HepG2 (cell line): ENCODE data around the gene TMED5. TPM values are rescaled to one million over a fixed set of nuclear protein-coding genes. Genes with fewer than 3 reads are reported as not detected.
A peak's percentile ranks its signal among the peaks of the same experiment; 100 is the strongest.

Experiments used
- ATF7 ChIP-seq, 2 experiments: fragments of 450-650 bp in 1 of 2; sonication (generic) in 1 of 2; formaldehyde crosslinking in 1 of 2; IDR thresholded peaks; 2 replicates each; pipeline versions ENCODE4 v1.4.0 to v1.6.1; 2016 to 2020; ENCODE audit warnings: antibody characterized with exemption in 1 of 2, mild to moderate bottlenecking in 1 of 2, missing genetic modification reagents in 1 of 2
- GPBP1L1 ChIP-seq: sonication (generic); formaldehyde crosslinking; IDR thresholded peaks from 2 replicates; pipeline ENCODE4 v1.5.0; 2020; ENCODE audit warnings: mild to moderate bottlenecking, missing genetic modification reagents
- IKZF4 ChIP-seq: sonication (generic); formaldehyde crosslinking; IDR thresholded peaks from 2 replicates; pipeline ENCODE4 v1.5.1; 2020; ENCODE audit warnings: borderline replicate concordance, mild to moderate bottlenecking, low read depth, missing genetic modification reagents; ENCODE audit errors: not compliant biosample characterization
- KDM4B ChIP-seq: sonication (generic); formaldehyde crosslinking; IDR thresholded peaks from 2 replicates; pipeline ENCODE4 v1.4.0; 2020; ENCODE audit warnings: missing genetic modification reagents
- KLF11 ChIP-seq: IDR thresholded peaks from 2 replicates; pipeline ENCODE4 v1.6.1; 2016; ENCODE audit warnings: missing compliant biosample characterization
- KLF9 ChIP-seq: IDR thresholded peaks from 2 replicates; pipeline ENCODE4 v1.6.1; 2016; ENCODE audit warnings: low read depth
- MAFG ChIP-seq: sonication (generic); formaldehyde crosslinking; IDR thresholded peaks from 2 replicates; pipeline ENCODE4 v1.5.1; 2020; ENCODE audit warnings: mild to moderate bottlenecking, missing genetic modification reagents
- MATR3 ChIP-seq: sonication (generic); formaldehyde crosslinking; IDR thresholded peaks from 2 replicates; pipeline ENCODE4 v1.4.0; 2020; ENCODE audit warnings: missing genetic modification reagents
- MTA3 ChIP-seq: sonication (generic); formaldehyde crosslinking; IDR thresholded peaks from 2 replicates; pipeline ENCODE4 v1.4.0; 2020; ENCODE audit warnings: missing genetic modification reagents
- NFE2L2 ChIP-seq: fragments of 150-350 bp; IDR thresholded peaks from 2 replicates; pipeline ENCODE4 v1.6.1; 2014; ENCODE audit warnings: low read length
- RFXANK ChIP-seq: IDR thresholded peaks from 2 replicates; pipeline ENCODE4 v1.6.1; 2016
- SKI ChIP-seq: fragments of 450-650 bp; IDR thresholded peaks from one replicate; pipeline ENCODE4 v1.6.1; 2018; ENCODE audit warnings: mild to moderate bottlenecking; ENCODE audit not compliant: partially characterized antibody
- SMAD3 ChIP-seq: sonication (generic); formaldehyde crosslinking; IDR thresholded peaks from 2 replicates; pipeline ENCODE4 v1.4.0; 2020; ENCODE audit warnings: missing genetic modification reagents
- TCF7L2 ChIP-seq: IDR thresholded peaks from 2 replicates; pipeline ENCODE4 v1.6.1; 2011; ENCODE audit warnings: mild to moderate bottlenecking, low read depth, low read length, moderate library complexity
- ZC3H13 ChIP-seq: sonication (generic); formaldehyde crosslinking; IDR thresholded peaks from 2 replicates; pipeline ENCODE4 v1.8.1; 2023; ENCODE audit warnings: mild to moderate bottlenecking, missing genetic modification reagents, moderate library complexity
- ZNF292 ChIP-seq: sonication (generic); formaldehyde crosslinking; IDR thresholded peaks from 2 replicates; pipeline ENCODE4 v1.8.1; 2022; ENCODE audit warnings: mild to moderate bottlenecking, low read depth, missing genetic modification reagents, borderline replicate concordance
- ZNF333 ChIP-seq: sonication (generic); formaldehyde crosslinking; IDR thresholded peaks from 2 replicates; pipeline ENCODE4 v1.4.0; 2020; ENCODE audit warnings: mild to moderate bottlenecking, missing genetic modification reagents, borderline replicate concordance
- ZNF354B ChIP-seq: sonication (generic); formaldehyde crosslinking; IDR thresholded peaks from 2 replicates; pipeline ENCODE4 v1.8.0; 2022; ENCODE audit warnings: mild to moderate bottlenecking, missing genetic modification reagents
- ZNF501 ChIP-seq: sonication (generic); formaldehyde crosslinking; IDR thresholded peaks from 2 replicates; pipeline ENCODE4 v1.5.1; 2020; ENCODE audit warnings: mild to moderate bottlenecking, moderate library complexity, missing genetic modification reagents
- ZNF770 ChIP-seq: sonication (generic); formaldehyde crosslinking; IDR thresholded peaks from 2 replicates; pipeline ENCODE4 v1.5.0; 2020; ENCODE audit warnings: mild to moderate bottlenecking, missing genetic modification reagents
- polyA plus RNA-seq, 8 experiments: library from polyadenylated mRNA; depleted of rRNA in 3 of 8; stranded (reverse) in 7 of 8; unstranded in 1 of 8; fragments of >200 nt; fragmentation: Illumina TruSeq in 4 of 8; extraction: Trizol in 4 of 8; gene quantifications; 2 replicates each; pipeline versions ENCODE4 v1.2.1 to v1.2.3, GENCODE V29; 2011 to 2016; ENCODE audit warnings: low read depth in 4 of 8, missing spikeins in 1 of 8, mixed read lengths in 1 of 8; ENCODE audit not compliant: insufficient read depth in 1 of 8
- total RNA-seq, 5 experiments: library from RNA; depleted of rRNA; stranded (reverse); fragments of >200 nt; fragmentation: Illumina TruSeq; extraction: Trizol; gene quantifications; 2 replicates each; pipeline ENCODE4 v1.2.3, GENCODE V29; 2016; ENCODE audit warnings: low read depth in 1 of 5
- TF ChIP-seq, protein P1 (sequence below): sonication (generic); formaldehyde crosslinking; IDR thresholded peaks from 2 replicates; pipeline ENCODE4 v1.4.0; 2020; ENCODE audit warnings: missing genetic modification reagents, borderline replicate concordance
- TF ChIP-seq, protein P2 (sequence below): sonication (generic); formaldehyde crosslinking; IDR thresholded peaks from 2 replicates; pipeline ENCODE4 v1.4.0; 2020; ENCODE audit warnings: mild to moderate bottlenecking, missing genetic modification reagents

TMED5 gene
- total and polyA plus RNA-seq, 2 of the 13 experiments (the other 11 are each of a cell fraction or from before 2014, with no cell fraction given), result 58.1 to 99.0 TPM

- TF ChIP-seq, protein P1, sequence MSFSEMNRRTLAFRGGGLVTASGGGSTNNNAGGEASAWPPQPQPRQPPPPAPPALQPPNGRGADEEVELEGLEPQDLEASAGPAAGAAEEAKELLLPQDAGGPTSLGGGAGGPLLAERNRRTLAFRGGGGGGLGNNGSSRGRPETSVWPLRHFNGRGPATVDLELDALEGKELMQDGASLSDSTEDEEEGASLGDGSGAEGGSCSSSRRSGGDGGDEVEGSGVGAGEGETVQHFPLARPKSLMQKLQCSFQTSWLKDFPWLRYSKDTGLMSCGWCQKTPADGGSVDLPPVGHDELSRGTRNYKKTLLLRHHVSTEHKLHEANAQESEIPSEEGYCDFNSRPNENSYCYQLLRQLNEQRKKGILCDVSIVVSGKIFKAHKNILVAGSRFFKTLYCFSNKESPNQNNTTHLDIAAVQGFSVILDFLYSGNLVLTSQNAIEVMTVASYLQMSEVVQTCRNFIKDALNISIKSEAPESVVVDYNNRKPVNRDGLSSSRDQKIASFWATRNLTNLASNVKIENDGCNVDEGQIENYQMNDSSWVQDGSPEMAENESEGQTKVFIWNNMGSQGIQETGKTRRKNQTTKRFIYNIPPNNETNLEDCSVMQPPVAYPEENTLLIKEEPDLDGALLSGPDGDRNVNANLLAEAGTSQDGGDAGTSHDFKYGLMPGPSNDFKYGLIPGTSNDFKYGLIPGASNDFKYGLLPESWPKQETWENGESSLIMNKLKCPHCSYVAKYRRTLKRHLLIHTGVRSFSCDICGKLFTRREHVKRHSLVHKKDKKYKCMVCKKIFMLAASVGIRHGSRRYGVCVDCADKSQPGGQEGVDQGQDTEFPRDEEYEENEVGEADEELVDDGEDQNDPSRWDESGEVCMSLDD (CRISPR knock-in tag), result 0 out of 2 replicates have a peak, but pooled peaks have one; percentile 41
- no peak for TF ChIP-seq NFE2L2
- no peak for TF ChIP-seq MTA3 (CRISPR knock-in tag)
- TF ChIP-seq IKZF4, result no peak
- no peak for TF ChIP-seq MATR3 (CRISPR knock-in tag)
- peak; percentile 35 for TF ChIP-seq SKI
- peak; percentile 70; the same call in 1 of the 2 replicates for TF ChIP-seq KLF9 (CRISPR knock-in tag)
- TF ChIP-seq, protein P2, sequence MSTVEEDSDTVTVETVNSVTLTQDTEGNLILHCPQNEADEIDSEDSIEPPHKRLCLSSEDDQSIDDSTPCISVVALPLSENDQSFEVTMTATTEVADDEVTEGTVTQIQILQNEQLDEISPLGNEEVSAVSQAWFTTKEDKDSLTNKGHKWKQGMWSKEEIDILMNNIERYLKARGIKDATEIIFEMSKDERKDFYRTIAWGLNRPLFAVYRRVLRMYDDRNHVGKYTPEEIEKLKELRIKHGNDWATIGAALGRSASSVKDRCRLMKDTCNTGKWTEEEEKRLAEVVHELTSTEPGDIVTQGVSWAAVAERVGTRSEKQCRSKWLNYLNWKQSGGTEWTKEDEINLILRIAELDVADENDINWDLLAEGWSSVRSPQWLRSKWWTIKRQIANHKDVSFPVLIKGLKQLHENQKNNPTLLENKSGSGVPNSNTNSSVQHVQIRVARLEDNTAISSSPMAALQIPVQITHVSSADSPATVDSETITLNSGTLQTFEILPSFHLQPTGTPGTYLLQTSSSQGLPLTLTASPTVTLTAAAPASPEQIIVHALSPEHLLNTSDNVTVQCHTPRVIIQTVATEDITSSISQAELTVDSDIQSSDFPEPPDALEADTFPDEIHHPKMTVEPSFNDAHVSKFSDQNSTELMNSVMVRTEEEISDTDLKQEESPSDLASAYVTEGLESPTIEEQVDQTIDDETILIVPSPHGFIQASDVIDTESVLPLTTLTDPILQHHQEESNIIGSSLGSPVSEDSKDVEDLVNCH (CRISPR knock-in tag), result no peak
- no peak for TF ChIP-seq GPBP1L1
- TF ChIP-seq ATF7 (IDR thresholded peaks at IDR 0.05), result no peak
- no peak for TF ChIP-seq ATF7 (CRISPR knock-in tag; IDR thresholded peaks at IDR 0.05)
- TF ChIP-seq SMAD3 (CRISPR knock-in tag), result 0 out of 2 replicates have a peak, but pooled peaks have one; percentile 48
- TF ChIP-seq ZNF501 (CRISPR knock-in tag), result peak; percentile 84
- peak; percentile 47; the same call in 1 of the 2 replicates for TF ChIP-seq ZNF770 (CRISPR knock-in tag)
- TF ChIP-seq RFXANK (CRISPR knock-in tag), result no peak
- no peak for TF ChIP-seq KLF11
- TF ChIP-seq ZNF292 (CRISPR knock-in tag), result peak; percentile 39; the same call in 1 of the 2 replicates
- no peak for TF ChIP-seq MAFG (CRISPR knock-in tag)
- no peak for TF ChIP-seq KDM4B (CRISPR knock-in tag)
- TF ChIP-seq ZNF333, result peak; percentile 95; the same call in 1 of the 2 replicates
- TF ChIP-seq TCF7L2, result no peak
- no peak for TF ChIP-seq ZNF354B
- peak; percentile 24; the same call in 1 of the 2 replicates for TF ChIP-seq ZC3H13 (CRISPR knock-in tag)
These were observed at the start of gene TMED5 (continued) for GRCh38 chr1:93179886-93180722.
